Lower leg skin (tissue), 4 donors: ENCODE results near the gene LRRC63. TPM values are rescaled to one million over a fixed set of nuclear protein-coding genes. Genes with fewer than 3 reads are reported as not detected.
A peak's percentile ranks its signal among the peaks of the same experiment; 100 is the strongest.

Experiments
- DNase-seq, 2 donors: peaks; one replicate each; pipeline ENCODE4 v3.0.0-alpha.2; 2019; ENCODE audit warnings: low spot score in 2 of 2
- H3K4me3 ChIP-seq: fragments of 200-600 bp; sonication (generic); 2 replicates; pipeline ENCODE4 v1.5.1; 2017; ENCODE audit warnings: mild to moderate bottlenecking, low read depth; ENCODE audit not compliant: poor library complexity, severe bottlenecking
- POLR2A ChIP-seq, 2 donors: fragments of 450-650 bp; IDR thresholded peaks; one replicate each; pipeline ENCODE4 v1.6.1; 2016 to 2017; ENCODE audit warnings: antibody characterized with exemption in 2 of 2, mild to moderate bottlenecking in 1 of 2, moderate library complexity in 1 of 2
- WGBS, 2 donors: methylation state at CpG; one replicate each; pipeline ENCODE4 v1.1.5; 2018; 5-methylcytosine and 5-hydroxymethylcytosine counted together
- intact Hi-C: fragments of 100-400 bp; cut with DNase I; formaldehyde crosslinking; loops from one replicate; pipeline ENCODE4 v1.15.0; 2023; ENCODE audit warnings: low total_unique reads
- total RNA-seq, 4 donors: library from RNA; depleted of rRNA; stranded (reverse); fragments of >200 nt; gene quantifications; one replicate each; pipeline ENCODE4 v1.1.0, GENCODE V29; 2016
- TF ChIP-seq, protein P1 (sequence below), 3 donors: fragments of 450-650 bp; IDR thresholded peaks; one replicate each; pipeline ENCODE4 v1.5.1; 2016; ENCODE audit warnings: antibody characterized with exemption in 3 of 3, mild to moderate bottlenecking in 3 of 3, moderate library complexity in 2 of 3

LRRC63 gene
- total RNA-seq, 4 donors from 2014 or later, result not detected

DNA sequence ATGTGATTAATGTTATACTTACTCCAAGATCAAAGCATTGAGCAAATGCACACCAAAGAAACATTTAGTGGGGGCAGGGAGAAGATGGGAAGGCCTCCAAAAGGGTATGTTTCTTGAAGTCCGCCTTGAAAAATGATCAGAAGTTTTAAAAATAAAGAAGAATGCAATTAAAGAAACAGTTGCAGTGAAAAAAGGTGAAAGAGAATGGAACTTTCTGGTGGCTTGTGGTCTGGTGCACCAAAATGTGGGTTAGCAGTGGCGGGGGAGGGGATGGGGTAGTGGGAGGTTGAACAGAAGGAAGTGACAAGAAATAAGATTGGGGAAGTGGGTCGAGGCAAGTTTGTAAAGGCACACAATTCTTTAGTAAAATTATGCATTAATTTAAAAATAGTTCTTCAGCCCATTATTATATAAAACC lies 32.2 kb upstream of the LRRC63 start:
- TF ChIP-seq POLR2A (IDR thresholded peaks at IDR 0.05), result no peak
- TF ChIP-seq, protein P1, sequence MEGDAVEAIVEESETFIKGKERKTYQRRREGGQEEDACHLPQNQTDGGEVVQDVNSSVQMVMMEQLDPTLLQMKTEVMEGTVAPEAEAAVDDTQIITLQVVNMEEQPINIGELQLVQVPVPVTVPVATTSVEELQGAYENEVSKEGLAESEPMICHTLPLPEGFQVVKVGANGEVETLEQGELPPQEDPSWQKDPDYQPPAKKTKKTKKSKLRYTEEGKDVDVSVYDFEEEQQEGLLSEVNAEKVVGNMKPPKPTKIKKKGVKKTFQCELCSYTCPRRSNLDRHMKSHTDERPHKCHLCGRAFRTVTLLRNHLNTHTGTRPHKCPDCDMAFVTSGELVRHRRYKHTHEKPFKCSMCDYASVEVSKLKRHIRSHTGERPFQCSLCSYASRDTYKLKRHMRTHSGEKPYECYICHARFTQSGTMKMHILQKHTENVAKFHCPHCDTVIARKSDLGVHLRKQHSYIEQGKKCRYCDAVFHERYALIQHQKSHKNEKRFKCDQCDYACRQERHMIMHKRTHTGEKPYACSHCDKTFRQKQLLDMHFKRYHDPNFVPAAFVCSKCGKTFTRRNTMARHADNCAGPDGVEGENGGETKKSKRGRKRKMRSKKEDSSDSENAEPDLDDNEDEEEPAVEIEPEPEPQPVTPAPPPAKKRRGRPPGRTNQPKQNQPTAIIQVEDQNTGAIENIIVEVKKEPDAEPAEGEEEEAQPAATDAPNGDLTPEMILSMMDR (IDR thresholded peaks at IDR 0.05), result no peak
- WGBS, 2 donors, result 52 to 60% methylated on average over 3 of the region's 3 CpGs
- H3K4me3 ChIP-seq, result no peak overlapping the region
- DNase-seq, result peak; percentile 55 to 90
- intact Hi-C loops, result no loop called here

DNA sequence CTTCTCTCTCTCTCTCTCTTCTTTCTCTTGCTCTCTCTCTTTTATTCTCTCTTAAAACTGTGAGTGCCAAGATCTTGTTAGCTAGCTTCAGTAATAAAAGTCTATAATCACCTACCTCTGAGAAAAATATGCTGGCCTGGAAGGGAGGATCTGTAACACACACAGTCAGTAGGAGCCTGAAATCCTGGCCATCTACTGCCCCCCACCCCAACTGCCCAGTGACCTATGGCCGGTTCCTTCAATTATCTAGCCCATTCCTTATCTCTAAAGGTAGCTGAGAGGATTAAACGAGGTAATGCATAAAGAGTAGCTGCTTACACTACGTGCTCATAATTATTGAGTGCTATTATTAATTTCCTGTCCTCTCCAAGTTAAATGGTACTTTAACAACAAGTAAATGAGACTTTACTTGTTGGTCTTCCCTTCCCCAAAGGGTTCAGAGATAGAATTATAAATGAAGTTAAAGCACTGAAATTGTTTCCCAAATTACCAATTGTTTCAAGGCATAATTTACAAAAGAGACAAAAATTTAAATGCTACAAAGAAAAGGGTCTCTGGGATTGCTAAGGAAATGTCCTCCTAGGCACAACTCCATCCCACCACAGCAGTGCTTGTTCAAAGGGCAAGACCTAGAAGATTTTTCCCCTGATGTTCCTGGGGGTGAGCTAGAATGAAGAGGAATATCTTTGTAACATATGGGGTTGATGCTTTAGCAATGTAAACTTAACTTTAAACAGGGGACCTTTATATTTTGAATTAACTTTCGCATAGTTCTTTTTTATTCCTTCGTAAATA lies 31.6 kb upstream of the LRRC63 start:
- WGBS, 2 donors, result 63 to 65% methylated on average over 5 of the region's 5 CpGs
- TF ChIP-seq, protein P1 (IDR thresholded peaks at IDR 0.05), result no peak
- no peak for TF ChIP-seq POLR2A (IDR thresholded peaks at IDR 0.05)
- no peak for DNase-seq
- intact Hi-C loops, result no loop called here
- H3K4me3 ChIP-seq, result no peak overlapping the region

- WGBS, 2 donors, result 79 to 84% methylated on average over 5 of the region's 5 CpGs
- intact Hi-C loops, result no loop called here
- no peak for DNase-seq
- peak overlapping the region; percentile 9 for H3K4me3 ChIP-seq
- TF ChIP-seq, protein P1 (IDR thresholded peaks at IDR 0.05), result no peak
- no peak for TF ChIP-seq POLR2A (IDR thresholded peaks at IDR 0.05)
Observed at GRCh38 chr13:46181377-46181839, 30.3 kb upstream of the LRRC63 start.

- WGBS, 2 donors, result 82 to 84% methylated on average over 8 of the region's 8 CpGs
- TF ChIP-seq, protein P1 (IDR thresholded peaks at IDR 0.05), result no peak
- TF ChIP-seq POLR2A (IDR thresholded peaks at IDR 0.05), result no peak
- peak in 1 of 2 donors; percentile 47 for DNase-seq
- intact Hi-C loops, result no loop called here
- peak within 1 kb of the TSS; percentile 9 for H3K4me3 ChIP-seq
Observed at GRCh38 chr13:46181840-46182490, 29.8 kb upstream of the LRRC63 start, which contains the start of gene LCP1. TSS of gene LCP1 (minus strand) at chr13:46182177. CDS start at chr13:46159662, 22,515 bp downstream.

GRCh38 chr13:46182491-46182877 lies 29.2 kb upstream of the LRRC63 start:
- intact Hi-C loops, result no loop called here
- TF ChIP-seq, protein P1 (IDR thresholded peaks at IDR 0.05), result no peak
- TF ChIP-seq POLR2A (IDR thresholded peaks at IDR 0.05), result no peak
- H3K4me3 ChIP-seq, result no peak overlapping the region
- DNase-seq, result no peak
- 36 to 44% methylated on average over 2 of the region's 2 CpGs for WGBS, 2 donors
